GM08714 (cell line): ENCODE data around the gene ILF3.
"Not testable (repeated sequence)": the region's sequence is repeated elsewhere in the genome, so short reads cannot be mapped to it uniquely, and the experiment has no call there.

Experiments used
- H3K4me3 ChIP-seq: fragments of 200-500 bp; sonication (Bioruptor generic); 2 replicates; pipeline ENCODE4 v1.5.1; 2014; ENCODE audit warnings: mild to moderate bottlenecking, low read length, inconsistent platforms
- ZNF274 ChIP-seq: IDR thresholded peaks from 2 replicates; pipeline ENCODE4 v1.6.1; 2012; ENCODE audit warnings: mild to moderate bottlenecking, low read depth, low read length

Gene ILF3

GRCh38 chr19:10653482-10653731 is 739 bp upstream of the ILF3 start:
- TF ChIP-seq ZNF274: no peak
- H3K4me3 ChIP-seq: peak overlapping the region; percentile 69

DNA sequence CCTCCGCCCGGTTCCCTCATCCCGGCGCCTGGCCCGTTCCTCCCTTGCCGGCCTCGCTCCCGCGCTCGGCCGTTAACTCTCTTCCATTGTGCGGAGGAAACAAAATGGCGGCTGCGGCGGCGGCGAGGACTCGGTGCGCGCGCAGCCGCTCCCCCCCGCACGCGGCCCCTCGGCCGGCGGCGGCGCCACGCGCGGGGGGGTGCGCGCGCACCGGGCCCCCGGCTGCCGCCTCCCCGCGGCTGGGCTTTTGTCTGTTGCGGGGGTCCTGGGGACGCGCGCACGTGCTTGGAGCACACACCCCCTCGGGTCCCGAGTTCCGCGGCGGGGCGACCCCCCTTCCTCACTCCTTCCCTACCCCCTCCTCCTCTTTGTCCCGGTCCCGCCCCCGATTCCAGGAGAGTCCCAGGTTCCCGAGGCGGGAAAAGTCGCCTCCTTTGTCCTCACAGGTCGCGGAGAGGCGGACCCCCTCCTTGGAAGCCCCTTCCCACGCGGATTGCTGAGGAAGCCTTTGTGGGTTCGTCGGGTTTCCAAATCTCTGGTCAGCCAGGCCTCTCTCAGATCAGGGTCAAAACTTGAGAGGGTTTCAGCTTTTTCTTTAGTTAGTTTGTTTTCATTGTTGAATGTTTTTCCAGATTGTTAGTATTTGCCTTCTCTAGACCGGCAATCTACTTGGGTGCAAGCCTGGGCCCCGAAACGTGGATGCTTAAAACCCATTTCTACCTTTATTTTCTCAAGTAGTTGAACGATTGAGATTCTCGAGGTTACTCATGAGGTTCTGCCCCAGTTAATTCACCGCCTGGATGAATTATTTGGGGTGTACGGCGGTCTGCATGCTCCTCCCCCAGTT is 687 bp downstream of the ILF3 start:
- TF ChIP-seq ZNF274: no peak
- peak overlapping the region; percentile 96 for H3K4me3 ChIP-seq

DNA sequence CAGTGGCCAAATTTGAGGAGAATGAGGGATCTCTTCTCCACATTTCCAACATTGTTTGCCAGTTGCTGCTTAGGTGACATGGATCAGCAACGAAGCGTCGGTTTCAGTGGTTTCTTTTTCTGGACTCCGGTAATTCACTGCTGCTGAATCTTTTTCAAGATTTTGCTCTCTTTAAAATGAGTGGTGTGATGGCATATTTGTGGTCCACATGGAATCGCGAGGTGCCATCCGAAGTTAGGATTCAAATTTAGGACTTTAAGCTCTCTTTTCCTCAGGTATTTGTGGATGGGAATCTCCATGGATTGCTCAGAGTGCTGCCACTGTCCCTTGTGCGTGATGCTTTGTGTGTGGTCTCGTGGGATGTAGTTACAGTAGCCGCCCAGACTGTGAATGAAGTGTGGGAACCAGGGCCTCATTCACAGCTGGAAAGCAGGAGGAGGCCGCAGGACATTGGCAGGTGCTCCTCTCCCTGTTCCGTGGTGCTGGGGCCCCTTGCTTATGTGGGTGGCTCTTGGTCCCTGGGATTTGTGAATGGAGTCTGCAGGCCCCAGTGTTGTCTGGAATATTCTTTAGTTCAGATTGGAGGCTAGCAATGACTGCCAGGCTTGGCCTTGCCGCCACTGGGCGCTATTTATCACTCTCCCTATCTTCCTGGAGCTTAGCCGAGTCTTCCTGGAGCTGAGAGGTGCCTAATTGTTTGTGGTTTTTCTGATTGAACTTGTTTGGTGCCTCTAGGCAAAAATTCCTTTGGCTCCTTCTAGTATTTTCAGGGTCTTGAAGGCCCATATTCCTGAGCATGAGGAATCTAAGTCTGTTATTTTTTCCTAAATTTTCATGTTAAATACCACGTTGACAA is 1.5 kb downstream of the ILF3 start:
- peak overlapping the region; percentile 96 for H3K4me3 ChIP-seq
- no peak for TF ChIP-seq ZNF274

DNA sequence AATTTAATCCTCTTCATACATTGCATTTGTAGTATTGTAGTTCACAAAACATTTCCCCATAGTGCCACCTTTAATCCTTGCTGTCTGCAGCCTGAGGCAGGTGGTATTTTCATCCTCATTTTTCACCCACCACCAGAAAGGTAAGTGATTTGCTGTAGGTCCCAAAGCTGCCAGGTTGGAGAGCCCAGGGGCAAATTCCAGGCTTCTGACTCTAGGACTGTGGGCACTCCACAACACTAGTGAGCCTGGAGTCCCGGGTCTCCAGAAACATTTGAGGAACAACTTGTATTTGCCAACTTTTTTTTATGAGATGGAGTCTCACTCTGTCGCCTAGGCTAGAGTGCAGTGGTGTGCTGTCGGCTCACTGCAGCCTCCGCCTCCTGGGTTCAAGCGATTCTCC is 6.2 kb downstream of the ILF3 start:
- H3K4me3 ChIP-seq: no peak overlapping the region
- no peak for TF ChIP-seq ZNF274

DNA sequence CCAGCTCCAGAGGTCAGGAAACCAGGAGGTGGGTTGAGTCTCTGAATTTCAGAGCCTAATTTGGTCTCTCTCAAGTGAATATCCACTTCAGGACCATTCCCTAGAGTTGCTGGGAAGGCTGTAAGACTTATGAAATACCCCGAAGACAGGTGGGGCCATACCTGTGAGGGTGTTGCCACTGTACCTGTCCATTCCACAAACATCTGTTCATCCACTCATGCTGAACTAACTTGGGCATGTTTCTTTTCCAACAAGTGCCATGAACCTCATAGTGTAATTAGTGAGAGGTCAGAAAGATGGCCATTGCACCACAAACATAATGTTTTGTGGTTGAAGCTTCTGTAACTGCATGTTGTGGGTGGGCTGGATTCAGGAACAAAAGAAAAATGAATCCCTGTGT is 7.8 kb downstream of the ILF3 start:
- H3K4me3 ChIP-seq: no peak overlapping the region
- no peak for TF ChIP-seq ZNF274

GRCh38 chr19:10662384-10663251 is 8.5 kb downstream of the ILF3 start:
- no peak overlapping the region for H3K4me3 ChIP-seq
- TF ChIP-seq ZNF274: no peak

- H3K4me3 ChIP-seq: not testable (repeated sequence)
Measured at GRCh38 chr19:10663252-10663563, 9.1 kb downstream of the ILF3 start.

GRCh38 chr19:10667867-10668266 is 13.7 kb downstream of the ILF3 start:
- H3K4me3 ChIP-seq: no peak overlapping the region

DNA sequence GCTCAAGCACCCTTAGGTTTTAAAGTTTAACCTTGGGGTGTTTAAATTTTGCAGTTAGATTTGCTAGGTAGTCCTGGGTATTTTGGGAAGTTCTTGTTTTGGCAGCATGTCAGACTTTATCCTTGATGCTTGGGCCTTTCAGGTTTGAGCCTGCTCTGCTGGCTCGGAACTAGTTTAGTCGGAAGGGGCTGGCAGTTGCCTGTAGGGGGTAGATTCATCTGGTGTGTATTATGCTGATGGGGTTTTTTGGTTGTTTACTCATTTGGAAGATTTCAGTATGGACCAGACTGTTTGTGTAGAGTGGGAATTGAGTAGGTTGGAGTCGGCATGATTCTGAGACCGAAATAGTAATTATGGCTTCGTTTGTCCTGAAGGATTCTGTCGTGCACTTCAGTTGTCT is 15.1 kb downstream of the ILF3 start:
- no peak overlapping the region for H3K4me3 ChIP-seq
- TF ChIP-seq ZNF274: no peak

More at GRCh38 chr19:10667867-10668266, 13.7 kb downstream of the ILF3 start:
- TF ChIP-seq ZNF274: no peak

DNA sequence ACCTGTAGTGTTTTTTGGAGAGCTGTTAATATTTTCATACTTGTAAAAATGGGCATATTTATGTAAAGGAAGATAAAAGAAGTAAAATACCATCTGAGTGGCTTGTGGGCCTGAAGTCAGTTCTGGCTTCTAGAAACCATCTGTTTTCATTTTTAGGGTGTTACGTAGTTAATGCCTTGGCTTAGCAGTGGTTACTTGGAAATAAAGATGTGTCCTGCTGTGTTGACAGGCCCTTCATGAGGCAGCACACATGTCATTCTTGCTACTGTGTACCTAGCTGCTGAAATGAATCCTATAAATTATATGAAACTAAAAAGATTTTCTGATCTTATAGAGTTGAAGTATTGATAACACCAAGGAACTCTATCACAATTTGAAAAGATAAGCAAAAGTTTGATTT is 16.0 kb downstream of the ILF3 start:
- H3K4me3 ChIP-seq: no peak overlapping the region
- TF ChIP-seq ZNF274: no peak

- no peak overlapping the region for H3K4me3 ChIP-seq
- no peak for TF ChIP-seq ZNF274
Measured at GRCh38 chr19:10670876-10671804, 17.0 kb downstream of the ILF3 start.

DNA sequence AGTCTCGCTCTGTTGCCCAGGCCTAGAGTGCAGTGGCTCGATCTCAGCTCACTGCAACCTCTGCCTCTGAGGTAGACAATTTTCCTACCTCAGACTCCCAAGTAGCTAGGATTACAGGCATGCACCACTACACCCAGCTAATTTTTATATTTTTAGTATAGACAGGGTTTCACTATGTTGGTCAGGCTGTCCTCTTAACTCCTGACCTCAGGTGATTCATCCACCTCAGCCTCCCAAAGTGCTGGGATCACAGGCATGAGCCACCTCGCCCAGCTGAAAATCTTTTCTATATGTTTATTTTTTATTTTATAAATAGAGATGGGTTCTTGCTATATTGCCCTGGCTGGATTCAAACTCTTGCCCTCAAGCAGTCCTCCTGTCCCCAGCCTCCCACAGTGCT is 17.8 kb downstream of the ILF3 start:
- not testable (repeated sequence) for H3K4me3 ChIP-seq

DNA sequence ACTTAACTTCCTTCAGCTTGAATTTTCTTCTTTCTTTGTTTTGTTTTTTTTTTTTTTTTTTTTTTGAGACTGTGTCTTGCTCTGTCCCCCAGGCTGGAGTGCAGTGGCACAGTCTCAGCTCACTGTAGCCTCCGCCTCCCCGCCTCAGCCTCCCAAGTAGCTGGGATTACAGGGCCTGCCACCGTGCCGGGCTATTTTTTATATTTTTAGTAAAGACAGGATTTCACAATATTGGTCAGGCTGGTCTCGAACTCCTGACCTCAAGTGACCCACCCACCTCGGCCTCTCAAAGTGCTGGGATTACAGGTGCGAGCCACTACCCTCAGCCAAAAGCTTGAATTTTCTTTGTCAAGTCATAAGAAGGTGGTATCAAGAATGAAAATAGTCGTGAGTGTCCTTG is 21.1 kb downstream of the ILF3 start:
- H3K4me3 ChIP-seq: not testable (repeated sequence)

GRCh38 chr19:10677751-10678150 is 23.6 kb downstream of the ILF3 start:
- no peak overlapping the region for H3K4me3 ChIP-seq
- no peak for TF ChIP-seq ZNF274
